Progenitor cell of endocrine pancreas (in vitro differentiated cells): ENCODE results near the gene CENPP. TPM values are rescaled to one million over a fixed set of nuclear protein-coding genes. Genes with fewer than 3 reads are reported as not detected.

Source experiments
- DNase-seq: peaks from one replicate; pipeline ENCODE4 v3.0.0; 2021; ENCODE audit warnings: low spot score; ENCODE audit not compliant: unreplicated experiment
- H3K27ac Mint-ChIP-seq: 2 replicates; pipeline ENCODE4 v1.8.0; 2021; ENCODE audit warnings: mild to moderate bottlenecking, moderate library complexity, mixed read lengths
- H3K27me3 Mint-ChIP-seq: 2 replicates; pipeline ENCODE4 v1.8.0; 2021; ENCODE audit warnings: mixed read lengths
- H3K36me3 Mint-ChIP-seq: 2 replicates; pipeline ENCODE4 v1.8.0; 2022; ENCODE audit warnings: mixed read lengths; ENCODE audit not compliant: insufficient read depth
- H3K4me1 Mint-ChIP-seq: 2 replicates; pipeline ENCODE4 v1.8.0; 2021; ENCODE audit warnings: low read depth, mixed read lengths
- H3K4me3 Mint-ChIP-seq: 2 replicates; pipeline ENCODE4 v1.8.0; 2021; ENCODE audit warnings: low read depth, mild to moderate bottlenecking, moderate library complexity, mixed read lengths
- H3K9me3 Mint-ChIP-seq: 2 replicates; pipeline ENCODE4 v1.8.0; 2021; ENCODE audit warnings: low read depth, mixed read lengths
- total RNA-seq: library from RNA; stranded (reverse); gene quantifications from 2 replicates; pipeline ENCODE4 v1.2.1, GENCODE V29; 2021
- TF ChIP-seq, protein P1 (sequence below): fragments of 200-600 bp; sonication (generic); IDR thresholded peaks from one replicate; pipeline ENCODE4 v1.5.0; 2021; ENCODE audit warnings: antibody characterized with exemption, mild to moderate bottlenecking; ENCODE audit not compliant: unreplicated experiment

Gene CENPP
- total RNA-seq, 1 donor from 2014 or later, result 5.0 TPM

GRCh38 chr9:92612292-92612691, 286.5 kb downstream of the CENPP start:
- Mint-ChIP-seq H3K4me3 (no peak overlapping the region), H3K36me3 (peaks cover 8% of the 10 kb centered on the region), H3K9me3 (no peaks in the 10 kb centered on the region), H3K27me3 (no peaks in the 10 kb centered on the region), H3K27ac (no peak overlapping the region), H3K4me1 (no peaks in the 10 kb centered on the region)
- TF ChIP-seq, protein P1, sequence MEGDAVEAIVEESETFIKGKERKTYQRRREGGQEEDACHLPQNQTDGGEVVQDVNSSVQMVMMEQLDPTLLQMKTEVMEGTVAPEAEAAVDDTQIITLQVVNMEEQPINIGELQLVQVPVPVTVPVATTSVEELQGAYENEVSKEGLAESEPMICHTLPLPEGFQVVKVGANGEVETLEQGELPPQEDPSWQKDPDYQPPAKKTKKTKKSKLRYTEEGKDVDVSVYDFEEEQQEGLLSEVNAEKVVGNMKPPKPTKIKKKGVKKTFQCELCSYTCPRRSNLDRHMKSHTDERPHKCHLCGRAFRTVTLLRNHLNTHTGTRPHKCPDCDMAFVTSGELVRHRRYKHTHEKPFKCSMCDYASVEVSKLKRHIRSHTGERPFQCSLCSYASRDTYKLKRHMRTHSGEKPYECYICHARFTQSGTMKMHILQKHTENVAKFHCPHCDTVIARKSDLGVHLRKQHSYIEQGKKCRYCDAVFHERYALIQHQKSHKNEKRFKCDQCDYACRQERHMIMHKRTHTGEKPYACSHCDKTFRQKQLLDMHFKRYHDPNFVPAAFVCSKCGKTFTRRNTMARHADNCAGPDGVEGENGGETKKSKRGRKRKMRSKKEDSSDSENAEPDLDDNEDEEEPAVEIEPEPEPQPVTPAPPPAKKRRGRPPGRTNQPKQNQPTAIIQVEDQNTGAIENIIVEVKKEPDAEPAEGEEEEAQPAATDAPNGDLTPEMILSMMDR, result no peak
- DNase-seq, result no peak

- H3K9me3 Mint-ChIP-seq, result no peaks in the 10 kb centered on the region
- TF ChIP-seq, protein P1, result no peak
- no peak for DNase-seq
- no peaks in the 10 kb centered on the region for H3K27me3 Mint-ChIP-seq
- no peak overlapping the region for H3K27ac Mint-ChIP-seq
- H3K4me1 Mint-ChIP-seq, result no peaks in the 10 kb centered on the region
- no peak overlapping the region for H3K4me3 Mint-ChIP-seq
- H3K36me3 Mint-ChIP-seq, result peaks cover 8% of the 10 kb centered on the region
Observed at GRCh38 chr9:92612816-92613215, 287.1 kb downstream of the CENPP start.

- TF ChIP-seq, protein P1, result no peak
- Mint-ChIP-seq H3K4me1 (no peaks in the 10 kb centered on the region), H3K36me3 (peaks cover 8% of the 10 kb centered on the region), H3K27ac (no peak overlapping the region), H3K4me3 (no peak overlapping the region), H3K9me3 (no peaks in the 10 kb centered on the region), H3K27me3 (no peaks in the 10 kb centered on the region)
- no peak for DNase-seq
Observed at GRCh38 chr9:92613268-92614122, 287.7 kb downstream of the CENPP start.

- no peak overlapping the region for H3K4me3 Mint-ChIP-seq
- H3K36me3 Mint-ChIP-seq, result peaks cover 8% of the 10 kb centered on the region
- no peak overlapping the region for H3K27ac Mint-ChIP-seq
- H3K27me3 Mint-ChIP-seq, result no peaks in the 10 kb centered on the region
- TF ChIP-seq, protein P1, result no peak
- no peak for DNase-seq
- H3K9me3 Mint-ChIP-seq, result no peaks in the 10 kb centered on the region
- H3K4me1 Mint-ChIP-seq, result no peaks in the 10 kb centered on the region
Observed at GRCh38 chr9:92614123-92614510, 288.4 kb downstream of the CENPP start.

- TF ChIP-seq, protein P1, result no peak
- H3K36me3 Mint-ChIP-seq, result peaks cover 8% of the 10 kb centered on the region
- H3K27ac Mint-ChIP-seq, result no peak overlapping the region
- H3K27me3 Mint-ChIP-seq, result no peaks in the 10 kb centered on the region
- no peak for DNase-seq
- H3K4me3 Mint-ChIP-seq, result no peak overlapping the region
- no peaks in the 10 kb centered on the region for H3K9me3 Mint-ChIP-seq
- no peaks in the 10 kb centered on the region for H3K4me1 Mint-ChIP-seq
Observed at GRCh38 chr9:92614763-92615461, 289.2 kb downstream of the CENPP start.
